GM23338 (cell line): ENCODE results near the gene PTF1A. TPM values are rescaled to one million over a fixed set of nuclear protein-coding genes. Genes with fewer than 3 reads are reported as not detected.
"Not testable (repeated sequence)": the region's sequence is repeated elsewhere in the genome, so short reads cannot be mapped to it uniquely, and the experiment has no call there.

Experiments used
- ATAC-seq: fragments of 200-7000 bp; cut with Tn5 transposase; 3 replicates; pipeline ENCODE4 v1.9.1; 2020
- DNase-seq: peaks from one replicate; pipeline ENCODE4 v3.0.0-alpha.2; 2015; ENCODE audit warnings: low spot score
- H2AFZ ChIP-seq: fragments of 200-600 bp; sonication (generic); 2 replicates; pipeline ENCODE4 v1.8.0; 2016; ENCODE audit warnings: antibody characterized with exemption, mild to moderate bottlenecking, moderate library complexity
- H3F3A ChIP-seq: fragments of 200-600 bp; sonication (generic); replicated peaks from 2 replicates; pipeline ENCODE4 v1.8.0; 2017; ENCODE audit warnings: antibody characterized with exemption, mixed run types, low read depth
- H3K27ac ChIP-seq: fragments of 200-600 bp; sonication (generic); 2 replicates; pipeline ENCODE4 v1.6.1; 2016; ENCODE audit warnings: low read depth
- H3K27me3 ChIP-seq: fragments of 200-600 bp; sonication (generic); 2 replicates; pipeline ENCODE4 v1.8.0; 2016; ENCODE audit warnings: mild to moderate bottlenecking, mixed run types, moderate library complexity; ENCODE audit not compliant: insufficient read depth
- H3K36me3 ChIP-seq: fragments of 200-600 bp; sonication (generic); 2 replicates; pipeline ENCODE4 v1.8.0; 2016; ENCODE audit warnings: mild to moderate bottlenecking; ENCODE audit not compliant: insufficient read depth
- H3K4me1 ChIP-seq: fragments of 200-600 bp; sonication (generic); 2 replicates; pipeline ENCODE4 v1.8.0; 2016; ENCODE audit warnings: mild to moderate bottlenecking, moderate library complexity; ENCODE audit not compliant: insufficient read depth
- H3K4me2 ChIP-seq: fragments of 200-600 bp; sonication (generic); 2 replicates; pipeline ENCODE4 v1.7.1; 2017; ENCODE audit warnings: mixed run types
- H3K4me3 ChIP-seq: fragments of 200-600 bp; sonication (generic); 2 replicates; pipeline ENCODE4 v1.6.1; 2016; ENCODE audit warnings: mixed run types
- H3K79me2 ChIP-seq: fragments of 200-600 bp; sonication (generic); replicated peaks from 2 replicates; pipeline ENCODE4 v1.8.0; 2017; ENCODE audit warnings: mild to moderate bottlenecking; ENCODE audit not compliant: insufficient read depth
- H3K9me2 ChIP-seq: fragments of 200-600 bp; sonication (generic); 2 replicates; pipeline ENCODE4 v1.8.0; 2017; ENCODE audit not compliant: insufficient read depth
- H4K20me1 ChIP-seq: fragments of 200-600 bp; sonication (generic); replicated peaks from 2 replicates; pipeline ENCODE4 v1.8.0; 2017; ENCODE audit warnings: mild to moderate bottlenecking; ENCODE audit not compliant: insufficient read depth
- H3K27ac Mint-ChIP-seq: 2 replicates; pipeline ENCODE4 v1.8.0; 2020; ENCODE audit warnings: inconsistent platforms, mild to moderate bottlenecking, moderate library complexity, mixed read lengths
- H3K27me3 Mint-ChIP-seq: 3 replicates; pipeline ENCODE4 v1.8.0; 2022; ENCODE audit warnings: low read depth, mild to moderate bottlenecking, moderate library complexity, mixed read lengths, inconsistent platforms; ENCODE audit not compliant: insufficient read depth, poor library complexity
- H3K36me3 Mint-ChIP-seq: 3 replicates; pipeline ENCODE4 v1.8.0; 2021; ENCODE audit warnings: low read depth, mild to moderate bottlenecking, inconsistent platforms, moderate library complexity, mixed read lengths
- H3K4me1 Mint-ChIP-seq: 3 replicates; pipeline ENCODE4 v1.8.0; 2020; ENCODE audit warnings: mild to moderate bottlenecking, inconsistent platforms, mixed read lengths
- H3K4me3 Mint-ChIP-seq: 3 replicates; pipeline ENCODE4 v1.8.0; 2021; ENCODE audit warnings: moderate library complexity, mild to moderate bottlenecking, inconsistent platforms, mixed read lengths
- H3K9me3 Mint-ChIP-seq: 3 replicates; pipeline ENCODE4 v1.8.0; 2020; ENCODE audit warnings: moderate library complexity, mild to moderate bottlenecking, inconsistent platforms, mixed read lengths
- EZH2phosphoT487 ChIP-seq: fragments of 200-600 bp; sonication (generic); IDR thresholded peaks from one replicate; pipeline ENCODE4 v1.8.1; 2018; ENCODE audit warnings: antibody characterized with exemption; ENCODE audit not compliant: unreplicated experiment
- STAT1 ChIP-seq: IDR thresholded peaks from one replicate; pipeline ENCODE4 v1.6.1; 2016; ENCODE audit warnings: antibody characterized with exemption; ENCODE audit not compliant: unreplicated experiment
- polyA plus RNA-seq: library from polyadenylated mRNA; unstranded; fragments of >200 nt; fragmentation: Nextera tagmentation; extraction: Ambion mirVana; gene quantifications from 2 replicates; pipeline ENCODE4 v1.2.1, GENCODE V29; 2016
- small RNA-seq: library from RNA; depleted of rRNA; stranded (forward); fragments of <200 nt; gene quantifications from one replicate; pipeline ENCODE3, GENCODE V24; 2014; ENCODE audit warnings: low replicate concordance
- total RNA-seq: library from RNA; depleted of rRNA; stranded (reverse); fragments of >200 nt; shearing (Covaris generic); gene quantifications from 2 replicates; pipeline ENCODE4 v1.2.3, GENCODE V29; 2014; rRNA removed

The PTF1A gene
- total and polyA plus RNA-seq, 2 experiments from 2014 or later, result not detected

- H3K27me3 ChIP-seq, result no peaks in the 10 kb centered on the region
- no peak for TF ChIP-seq EZH2phosphoT487
- TF ChIP-seq STAT1, result no peak
- H3K79me2 ChIP-seq, result no peaks in the 10 kb centered on the region
- H3K4me2 ChIP-seq, result no peak overlapping the region
- H3K27ac ChIP-seq, result no peak overlapping the region
- no peaks in the 10 kb centered on the region for H3K27me3 Mint-ChIP-seq
- H3F3A ChIP-seq, result no peaks in the 10 kb centered on the region
- no peak for ATAC-seq
- H3K9me2 ChIP-seq, result no peaks in the 10 kb centered on the region
- no peak overlapping the region for H3K4me3 Mint-ChIP-seq
- peaks cover 10% of the 10 kb centered on the region; the same call in 2 of the 3 replicates for H3K9me3 Mint-ChIP-seq
- no peaks in the 10 kb centered on the region for H3K4me1 Mint-ChIP-seq
- H3K4me1 ChIP-seq, result no peaks in the 10 kb centered on the region
- no peak overlapping the region for H3K4me3 ChIP-seq
- H3K36me3 ChIP-seq, result no peaks in the 10 kb centered on the region
- no peak overlapping the region for H2AFZ ChIP-seq
- no peak overlapping the region for H3K27ac Mint-ChIP-seq
- peaks cover 5% of the 10 kb centered on the region; the same call in 1 of the 3 replicates for H3K36me3 Mint-ChIP-seq
- no peak for DNase-seq
- H4K20me1 ChIP-seq, result no peaks in the 10 kb centered on the region
These were observed 45.9 kb downstream of the PTF1A start for GRCh38 chr10:23238015-23238414.

GRCh38 chr10:23241779-23242178 lies 49.7 kb downstream of the PTF1A start:
- not testable (repeated sequence) for H3K36me3 ChIP-seq, H3K27me3 Mint-ChIP-seq, H3K9me2 ChIP-seq, H3K36me3 Mint-ChIP-seq, H3K27ac ChIP-seq, H3K27ac Mint-ChIP-seq, H3K79me2 ChIP-seq, H3K4me2 ChIP-seq, H3K9me3 Mint-ChIP-seq, H4K20me1 ChIP-seq, H2AFZ ChIP-seq, H3K4me3 ChIP-seq, DNase-seq, H3K27me3 ChIP-seq, H3K4me1 ChIP-seq, H3F3A ChIP-seq, H3K4me3 Mint-ChIP-seq, ATAC-seq, H3K4me1 Mint-ChIP-seq

Small RNA genes lying within 50 kb of the gene (small RNA-seq; reads per million reads assigned to genes)
- gene RF00561, result not detected

Other genes with a start within 250 kb of the PTF1A start
- gene MSRB2, start 96.7 kb upstream of the PTF1A start, total RNA-seq, result 9.4 and 9.5 TPM in 2 replicates
- 33.7 and 34.6 TPM in 2 replicates for gene MSRB2, start 96.7 kb upstream of the PTF1A start, polyA plus RNA-seq
- gene C10orf67, start 152.5 kb downstream of the PTF1A start, total RNA-seq, result not detected in 2 replicates
- gene C10orf67, start 152.5 kb downstream of the PTF1A start, polyA plus RNA-seq, result 0.16 TPM in 2 replicates
- gene OTUD1, start 246.8 kb downstream of the PTF1A start, total RNA-seq, result 8.3 and 12.2 TPM in 2 replicates
- gene OTUD1, start 246.8 kb downstream of the PTF1A start, polyA plus RNA-seq, result 2.4 and 2.5 TPM in 2 replicates